ENCODE results near the gene EPM2AIP1. TPM values are rescaled to one million over a fixed set of nuclear protein-coding genes. Genes with fewer than 3 reads are reported as not detected.

EPM2AIP1 gene
- total and polyA plus RNA-seq, 2 of the 8 experiments (the other 6 are each of a cell fraction or from before 2014, with no cell fraction given), result 6.6 to 9.0 TPM

GRCh38 chr3:37029516-37030163, 36.7 kb upstream of the EPM2AIP1 start:
- H3K4me1 ChIP-seq (replicated peaks in 1 of 4; ENCODE audit: control insufficient read depth in 3 of 4, insufficient read depth in 4 of 4, low read length in 3 of 4), result no peaks in the 10 kb centered on the region
- no peak overlapping the region for H2AFZ ChIP-seq (ENCODE audit: low read length)
- H2BK15ac ChIP-seq (ENCODE audit: low read length), result no peak overlapping the region
- H4K91ac ChIP-seq (replicated peaks; ENCODE audit: insufficient read length, low read length), result no peak overlapping the region
- H4K20me1 ChIP-seq (replicated peaks in 1 of 2; ENCODE audit: control insufficient read depth in 1 of 2, insufficient read depth in 2 of 2, low read length in 2 of 2), result no peaks in the 10 kb centered on the region
- no peaks in the 10 kb centered on the region for H3K79me2 ChIP-seq (ENCODE audit: control insufficient read depth in 1 of 2, insufficient read depth in 2 of 2, low read length in 2 of 2)
- H3K27me3 ChIP-seq (replicated peaks in 1 of 4; ENCODE audit: control insufficient read depth in 3 of 4, extremely low read depth in 1 of 4, insufficient read depth in 3 of 4, low read length in 3 of 4), result no peaks in the 10 kb centered on the region
- no peak for DNase-seq (ENCODE audit: low read depth in 1 of 2, low spot score in 2 of 2)
- H3K18ac ChIP-seq (ENCODE audit: extremely low read depth, low read length), result no peak overlapping the region
- ChIA-PET CTCF (ENCODE audit: partially characterized antibody) (interaction anchor here (0.6 to 0.9 kb wide), 3 partner anchors 74 to 1175 kb away, joined by 3 read pairs; no protein-coding TSS in a partner anchor), POLR2A (ENCODE audit: partially characterized antibody) (interaction anchor here (0.6 to 1.5 kb wide), 3 partner anchors 9 to 97 kb away, joined by 3 read pairs; no protein-coding TSS in a partner anchor)
- H2BK120ac ChIP-seq (replicated peaks; ENCODE audit: low read depth, low read length), result no peak overlapping the region
- no peak overlapping the region for H2AK5ac ChIP-seq (ENCODE audit: low read depth, low read length)
- no peak overlapping the region for H2BK20ac ChIP-seq (ENCODE audit: low read length)
- no peak overlapping the region for H3K23ac ChIP-seq (ENCODE audit: insufficient read length)
- H2BK12ac ChIP-seq (ENCODE audit: low read depth, low read length), result no peak overlapping the region
- FAIRE-seq, result no peak
- H3K14ac ChIP-seq (ENCODE audit: insufficient read length), result no peak overlapping the region
- H2BK5ac ChIP-seq (ENCODE audit: low read depth, low read length), result no peak overlapping the region
- peaks cover 6% of the 10 kb centered on the region; the same call in 1 of the 2 replicates for H3K79me1 ChIP-seq (ENCODE audit: low read depth, low read length)
- H3K9ac ChIP-seq (replicated peaks in 1 of 4; ENCODE audit: extremely low read depth in 1 of 4, low read depth in 3 of 4, low read length in 3 of 4), result no peak overlapping the region
- H3K36me3 ChIP-seq (ENCODE audit: control insufficient read depth in 2 of 4, insufficient read depth in 4 of 4, low read length in 3 of 4), result peaks cover 17 to 68% (median 39%) of the 10 kb centered on the region in 4 experiments; a peak in 7 of 8 replicates
- H3K9me3 ChIP-seq (ENCODE audit: insufficient read depth in 2 of 2, low read depth in 1 of 2, low read length in 1 of 2), result no peaks in the 10 kb centered on the region
- H3K27ac ChIP-seq (ENCODE audit: low read depth, low read length), result no peak overlapping the region
- no peak overlapping the region for H3K4ac ChIP-seq (replicated peaks; ENCODE audit: insufficient read length, low read depth, low read length)
- no peak overlapping the region for H4K5ac ChIP-seq (ENCODE audit: insufficient read length, low read depth, low read length)
- no peak overlapping the region for H3K56ac ChIP-seq (replicated peaks; ENCODE audit: insufficient read length, low read depth, low read length)
- H4K8ac ChIP-seq (ENCODE audit: extremely low read depth, insufficient read depth, low read length), result no peak overlapping the region
- H3K4me3 ChIP-seq (ENCODE audit: extremely low read depth in 1 of 4, insufficient read depth in 2 of 4, low read depth in 3 of 4, low read length in 4 of 4), result no peak overlapping the region
- H3K4me2 ChIP-seq (ENCODE audit: insufficient read depth in 1 of 2, low read depth in 2 of 2, low read length in 2 of 2), result no peak overlapping the region
- no peaks in the 10 kb centered on the region for H3K23me2 ChIP-seq (ENCODE audit: low read depth, low read length)
- TF ChIP-seq ATF2 (IDR thresholded peaks at IDR 0.05; ENCODE audit: low read length) (no peak), SIRT6 (IDR thresholded peaks at IDR 0.05; ENCODE audit: low read length) (no peak), KDM4A (IDR thresholded peaks at IDR 0.05; ENCODE audit: low read depth, low read length, severe bottlenecking) (no peak), RAD21 (IDR thresholded peaks at IDR 0.05 in 1 of 2, conservative IDR thresholded peaks at IDR 0.05 in 1 of 2; ENCODE audit: low read depth in 2 of 2, low read length in 2 of 2) (no peak), CEBPB (IDR thresholded peaks at IDR 0.05; ENCODE audit: low read depth, low read length) (no peak), JUN (IDR thresholded peaks at IDR 0.05; ENCODE audit: low read depth, low read length) (no peak), CTCF (IDR thresholded peaks at IDR 0.05; ENCODE audit: control extremely low read depth in 1 of 3, insufficient read depth in 1 of 3, low read depth in 1 of 3, low read length in 3 of 3) (no peak), ATF3 (IDR thresholded peaks at IDR 0.05; ENCODE audit: insufficient read depth, low read depth, low read length) (no peak)
